Hematopoietic multipotent progenitor cell treated with erythropoietin and hydrocortisone succinate and interleukin-3 and kit ligand, for 6 days (in vitro differentiated cells): ENCODE results near the gene ARHGEF10L.

Source experiments
- DNase-seq: peaks from one replicate; pipeline ENCODE4 v3.0.0-alpha.2; 2015

The ARHGEF10L gene

GRCh38 chr1:17639703-17640340 is 100.3 kb downstream of the ARHGEF10L start:
- DNase-seq: no peak

- no peak for DNase-seq
These were observed 100.9 kb downstream of the ARHGEF10L start for GRCh38 chr1:17640393-17640792.

- no peak for DNase-seq
These were observed 101.5 kb downstream of the ARHGEF10L start for GRCh38 chr1:17640975-17641374.

- DNase-seq: no peak
These were observed 102.7 kb downstream of the ARHGEF10L start for GRCh38 chr1:17642169-17642568.

- DNase-seq: no peak
These were observed 103.4 kb downstream of the ARHGEF10L start for GRCh38 chr1:17642943-17643342.

- DNase-seq: no peak
These were observed 104.6 kb downstream of the ARHGEF10L start for GRCh38 chr1:17643861-17644703.

- no peak for DNase-seq
These were observed 105.8 kb downstream of the ARHGEF10L start for GRCh38 chr1:17645068-17645911.

GRCh38 chr1:17646444-17647280 is 107.2 kb downstream of the ARHGEF10L start:
- DNase-seq: no peak

- DNase-seq: no peak
These were observed 109.1 kb downstream of the ARHGEF10L start for GRCh38 chr1:17648457-17649145.

- DNase-seq: no peak
These were observed 110.0 kb downstream of the ARHGEF10L start for GRCh38 chr1:17649371-17650106.

GRCh38 chr1:17653276-17653675 is 113.8 kb downstream of the ARHGEF10L start:
- no peak for DNase-seq

- peak; percentile 64 for DNase-seq
These were observed 114.3 kb downstream of the ARHGEF10L start for GRCh38 chr1:17653728-17654351.

GRCh38 chr1:17654519-17654918 is 115.0 kb downstream of the ARHGEF10L start:
- no peak for DNase-seq

- DNase-seq: no peak
These were observed 115.7 kb downstream of the ARHGEF10L start for GRCh38 chr1:17655169-17655568.

- no peak for DNase-seq
These were observed 116.4 kb downstream of the ARHGEF10L start for GRCh38 chr1:17655922-17656321.

GRCh38 chr1:17657436-17657835 is 117.9 kb downstream of the ARHGEF10L start:
- DNase-seq: no peak

GRCh38 chr1:17658837-17659236 is 119.3 kb downstream of the ARHGEF10L start:
- DNase-seq: peak; percentile 10

- DNase-seq: peak; percentile 64
These were observed 122.2 kb downstream of the ARHGEF10L start for GRCh38 chr1:17661546-17662157.

- DNase-seq: no peak
These were observed 122.8 kb downstream of the ARHGEF10L start for GRCh38 chr1:17662296-17662695.

- DNase-seq: no peak
These were observed 123.3 kb downstream of the ARHGEF10L start for GRCh38 chr1:17662786-17663185.
